CD14-positive monocyte (primary cell): ENCODE data around the gene MTCL3.

Experiments
- DNase-seq, 3 donors: peaks; one replicate each; pipeline ENCODE4 v3.0.0-alpha.2; 2011 to 2022
- H2AFZ ChIP-seq: 2 replicates; pipeline ENCODE4 v1.6.0; 2012; ENCODE audit warnings: mild to moderate bottlenecking, low read depth, low read length, inconsistent platforms; ENCODE audit not compliant: insufficient read depth, poor library complexity, severe bottlenecking
- H3K27ac ChIP-seq, 2 donors: 1 replicate in 1 of 2; 2 replicates in 1 of 2; pipeline ENCODE4 v1.5.1; 2012 to 2013; ENCODE audit warnings: low read length in 2 of 2, control low read depth in 1 of 2, inconsistent platforms in 1 of 2, low read depth in 1 of 2, mild to moderate bottlenecking in 1 of 2
- H3K27me3 ChIP-seq, 2 donors: one replicate each; pipeline versions ENCODE4 v1.6.0 to v1.6.1; 2011 to 2013; ENCODE audit warnings: low read length in 2 of 2; ENCODE audit not compliant: control insufficient read depth in 2 of 2, insufficient read depth in 2 of 2
- H3K36me3 ChIP-seq, 2 donors: replicated peaks in 1 of 2; 1 replicate in 1 of 2; 2 replicates in 1 of 2; pipeline versions ENCODE4 v1.5.1 to v1.6.1; 2012 to 2013; ENCODE audit warnings: low read length in 2 of 2, control low read depth in 1 of 2, inconsistent platforms in 1 of 2, mild to moderate bottlenecking in 1 of 2; ENCODE audit not compliant: insufficient read depth in 2 of 2, control insufficient read depth in 1 of 2
- H3K4me1 ChIP-seq, 2 donors: 1 replicate in 1 of 2; 2 replicates in 1 of 2; pipeline versions ENCODE4 v1.5.1 to v1.6.1; 2012 to 2013; ENCODE audit warnings: low read length in 2 of 2, control low read depth in 1 of 2, inconsistent platforms in 1 of 2, mild to moderate bottlenecking in 1 of 2, moderate library complexity in 1 of 2; ENCODE audit not compliant: insufficient read depth in 2 of 2, control insufficient read depth in 1 of 2
- H3K4me2 ChIP-seq: replicated peaks from 2 replicates; pipeline ENCODE3; 2012; ENCODE audit warnings: low read length, moderate library complexity, mild to moderate bottlenecking; ENCODE audit not compliant: poor library complexity, severe bottlenecking; ENCODE audit errors: extremely low read depth
- H3K4me3 ChIP-seq, 3 experiments: fragments of 200-600 bp in 1 of 3; sonication (generic) in 1 of 3; replicated peaks in 1 of 3; 1 replicate in 2 of 3; 2 replicates in 1 of 3; pipeline ENCODE4 v1.5.1; 2011 to 2013; ENCODE audit warnings: low read length in 3 of 3, mild to moderate bottlenecking in 3 of 3, control low read depth in 2 of 3, low read depth in 2 of 3, inconsistent platforms in 1 of 3, moderate library complexity in 1 of 3
- H3K79me2 ChIP-seq: 2 replicates; pipeline ENCODE4 v1.6.0; 2012; ENCODE audit warnings: mild to moderate bottlenecking, control low read depth, inconsistent platforms, low read length, moderate library complexity; ENCODE audit not compliant: insufficient read depth
- H3K9ac ChIP-seq: 2 replicates; pipeline ENCODE4 v1.6.0; 2017; ENCODE audit warnings: low read length, mild to moderate bottlenecking; ENCODE audit not compliant: insufficient read depth, poor library complexity, severe bottlenecking
- H3K9me3 ChIP-seq, 2 donors: replicated peaks in 1 of 2; 1 replicate in 1 of 2; 2 replicates in 1 of 2; pipeline versions ENCODE4 v1.5.1 to v1.6.1; 2012 to 2013; ENCODE audit warnings: low read length in 2 of 2, control low read depth in 1 of 2; ENCODE audit not compliant: control insufficient read depth in 1 of 2, insufficient read depth in 1 of 2
- H4K20me1 ChIP-seq: 2 replicates; pipeline ENCODE4 v1.6.0; 2012; ENCODE audit warnings: mild to moderate bottlenecking, low read length, control low read depth, moderate library complexity; ENCODE audit not compliant: insufficient read depth
- H3K27ac Mint-ChIP-seq, 7 donors: one replicate each; pipeline ENCODE4 v1.8.0; 2020; ENCODE audit warnings: mild to moderate bottlenecking in 7 of 7, mixed read lengths in 7 of 7, moderate library complexity in 6 of 7, inconsistent platforms in 2 of 7
- H3K27me3 Mint-ChIP-seq, 3 donors: one replicate each; pipeline ENCODE4 v1.8.0; 2021 to 2022; ENCODE audit warnings: low read depth in 3 of 3, mild to moderate bottlenecking in 3 of 3, mixed read lengths in 3 of 3, moderate library complexity in 3 of 3, inconsistent platforms in 1 of 3
- H3K36me3 Mint-ChIP-seq, 2 donors: one replicate each; pipeline ENCODE4 v1.8.0; 2020; ENCODE audit warnings: mixed read lengths in 2 of 2, inconsistent platforms in 1 of 2, mild to moderate bottlenecking in 1 of 2
- H3K4me1 Mint-ChIP-seq: one replicate; pipeline ENCODE4 v1.8.0; 2020; ENCODE audit warnings: mild to moderate bottlenecking, mixed read lengths
- H3K4me3 Mint-ChIP-seq, 2 donors: one replicate each; pipeline ENCODE4 v1.8.0; 2020; ENCODE audit warnings: mild to moderate bottlenecking in 2 of 2, mixed read lengths in 2 of 2, moderate library complexity in 1 of 2
- H3K9me3 Mint-ChIP-seq, 7 donors: one replicate each; pipeline ENCODE4 v1.8.0; 2020 to 2022; ENCODE audit warnings: mixed read lengths in 7 of 7, mild to moderate bottlenecking in 6 of 7, moderate library complexity in 6 of 7, inconsistent platforms in 2 of 7
- WGBS: methylation state at CpG from one replicate; pipeline ENCODE4 v1.1.5; 2013; ENCODE audit warnings: missing lambda C conversion rate; ENCODE audit not compliant: insufficient coverage; 5-methylcytosine and 5-hydroxymethylcytosine counted together
- intact Hi-C, 2 donors: fragments of 100-400 bp; cut with micrococcal nuclease; formaldehyde crosslinking; loops; one replicate each; pipeline versions ENCODE4 v1.15.0 to v1.15.1; 2023
- TF ChIP-seq, protein P1 (sequence below): fragments of 200-600 bp; IDR thresholded peaks from one replicate; pipeline ENCODE4 v1.8.0; 2022; ENCODE audit warnings: antibody characterized with exemption, mild to moderate bottlenecking

The MTCL3 gene

GRCh38 chr6:127453845-127454619 lies 65.1 kb downstream of the MTCL3 start:
- no peaks in the 10 kb centered on the region for H3K9me3 Mint-ChIP-seq
- no peak overlapping the region for H3K9ac ChIP-seq
- H3K4me3 ChIP-seq = no peak overlapping the region
- no peak overlapping the region for H3K4me2 ChIP-seq
- H3K79me2 ChIP-seq = no peaks in the 10 kb centered on the region
- no peaks in the 10 kb centered on the region for H3K9me3 ChIP-seq
- peaks cover 28 to 30% of the 10 kb centered on the region in 2 donors for H3K4me1 ChIP-seq
- no peak for DNase-seq
- intact Hi-C loops = loop anchor here in 1 of 2 donors (10.0 kb wide), 1 partner anchor 61 kb away; the partner anchor contains the start of gene MTCL3
- no peak overlapping the region for H3K27ac ChIP-seq
- WGBS = no CpG with 5 or more reads among the region's 2 CpGs
- H3K27me3 Mint-ChIP-seq = peaks cover 0 to 6% (median 2%) of the 10 kb centered on the region in 3 donors
- no peaks in the 10 kb centered on the region for H3K36me3 Mint-ChIP-seq
- TF ChIP-seq, protein P1, sequence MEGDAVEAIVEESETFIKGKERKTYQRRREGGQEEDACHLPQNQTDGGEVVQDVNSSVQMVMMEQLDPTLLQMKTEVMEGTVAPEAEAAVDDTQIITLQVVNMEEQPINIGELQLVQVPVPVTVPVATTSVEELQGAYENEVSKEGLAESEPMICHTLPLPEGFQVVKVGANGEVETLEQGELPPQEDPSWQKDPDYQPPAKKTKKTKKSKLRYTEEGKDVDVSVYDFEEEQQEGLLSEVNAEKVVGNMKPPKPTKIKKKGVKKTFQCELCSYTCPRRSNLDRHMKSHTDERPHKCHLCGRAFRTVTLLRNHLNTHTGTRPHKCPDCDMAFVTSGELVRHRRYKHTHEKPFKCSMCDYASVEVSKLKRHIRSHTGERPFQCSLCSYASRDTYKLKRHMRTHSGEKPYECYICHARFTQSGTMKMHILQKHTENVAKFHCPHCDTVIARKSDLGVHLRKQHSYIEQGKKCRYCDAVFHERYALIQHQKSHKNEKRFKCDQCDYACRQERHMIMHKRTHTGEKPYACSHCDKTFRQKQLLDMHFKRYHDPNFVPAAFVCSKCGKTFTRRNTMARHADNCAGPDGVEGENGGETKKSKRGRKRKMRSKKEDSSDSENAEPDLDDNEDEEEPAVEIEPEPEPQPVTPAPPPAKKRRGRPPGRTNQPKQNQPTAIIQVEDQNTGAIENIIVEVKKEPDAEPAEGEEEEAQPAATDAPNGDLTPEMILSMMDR = no peak
- H3K4me1 Mint-ChIP-seq = peaks cover 30% of the 10 kb centered on the region
- H2AFZ ChIP-seq = no peak overlapping the region
- no peaks in the 10 kb centered on the region for H3K36me3 ChIP-seq
- no peaks in the 10 kb centered on the region for H3K27me3 ChIP-seq
- H4K20me1 ChIP-seq = no peaks in the 10 kb centered on the region
- H3K4me3 Mint-ChIP-seq = no peak overlapping the region
- no peak overlapping the region for H3K27ac Mint-ChIP-seq

DNA sequence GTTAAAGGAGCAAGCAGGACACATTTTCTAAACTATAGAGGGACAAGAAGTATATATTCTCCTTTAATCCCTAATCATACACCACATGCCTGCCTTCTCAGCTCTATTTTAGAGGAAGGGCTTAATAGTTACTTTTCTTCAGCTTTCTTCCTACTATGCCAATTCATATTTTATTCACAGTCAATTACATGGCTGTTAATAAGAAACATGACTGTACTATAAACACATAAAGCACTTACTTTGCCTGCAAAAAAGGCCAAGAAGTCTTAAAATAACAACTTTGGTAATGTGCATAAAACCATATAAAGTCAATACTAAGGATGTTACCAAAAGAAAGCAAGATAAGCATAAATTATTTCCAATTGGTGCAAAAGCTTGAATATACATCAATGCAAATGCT lies 66.3 kb downstream of the MTCL3 start:
- H3K4me1 Mint-ChIP-seq = peaks cover 18% of the 10 kb centered on the region
- Histone ChIP-seq H3K9me3 (no peaks in the 10 kb centered on the region), H3K4me2 (no peak overlapping the region), H4K20me1 (no peaks in the 10 kb centered on the region), H3K79me2 (no peaks in the 10 kb centered on the region), H3K27me3 (no peaks in the 10 kb centered on the region), H2AFZ (no peak overlapping the region), H3K4me3 (no peak overlapping the region), H3K27ac (no peak overlapping the region), H3K36me3 (no peaks in the 10 kb centered on the region), H3K9ac (no peak overlapping the region), H3K4me1 (peaks cover 16 to 18% of the 10 kb centered on the region in 2 donors)
- TF ChIP-seq, protein P1 = no peak
- no peak for DNase-seq
- no peaks in the 10 kb centered on the region for H3K36me3 Mint-ChIP-seq
- intact Hi-C loops = loop anchor here in 1 of 2 donors (10.0 kb wide), 1 partner anchor 62 kb away; the partner anchor contains the start of gene MTCL3
- H3K27me3 Mint-ChIP-seq = peaks cover 0 to 5% (median 2%) of the 10 kb centered on the region in 3 donors
- H3K4me3 Mint-ChIP-seq = no peak overlapping the region
- H3K9me3 Mint-ChIP-seq = no peaks in the 10 kb centered on the region
- no peak overlapping the region for H3K27ac Mint-ChIP-seq
